ENCODE measurements around the gene STAG1.
"Not testable (repeated sequence)": the region's sequence is repeated elsewhere in the genome, so short reads cannot be mapped to it uniquely, and the experiment has no call there.

STAG1 gene

DNA sequence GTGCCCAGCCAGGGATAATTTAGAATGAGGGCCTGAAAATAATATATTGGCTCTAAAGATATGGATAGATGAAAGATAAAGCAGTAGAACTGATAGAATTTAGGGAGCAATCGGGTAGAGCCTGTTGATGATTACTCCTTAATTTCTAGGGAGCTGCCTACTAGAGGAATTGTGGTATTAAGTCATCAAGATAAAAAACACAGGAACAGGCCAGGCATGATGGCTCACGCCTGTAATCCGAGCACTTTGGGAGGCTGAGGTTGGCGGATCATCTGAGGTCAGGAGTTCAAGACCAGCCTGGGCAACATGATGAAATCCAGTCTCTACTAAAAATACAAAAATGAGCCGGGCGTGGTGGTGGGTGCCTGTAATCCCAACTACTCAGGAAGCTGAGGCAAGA is 371.6 kb downstream of the STAG1 start:
- no peak for DNase-seq

DNA sequence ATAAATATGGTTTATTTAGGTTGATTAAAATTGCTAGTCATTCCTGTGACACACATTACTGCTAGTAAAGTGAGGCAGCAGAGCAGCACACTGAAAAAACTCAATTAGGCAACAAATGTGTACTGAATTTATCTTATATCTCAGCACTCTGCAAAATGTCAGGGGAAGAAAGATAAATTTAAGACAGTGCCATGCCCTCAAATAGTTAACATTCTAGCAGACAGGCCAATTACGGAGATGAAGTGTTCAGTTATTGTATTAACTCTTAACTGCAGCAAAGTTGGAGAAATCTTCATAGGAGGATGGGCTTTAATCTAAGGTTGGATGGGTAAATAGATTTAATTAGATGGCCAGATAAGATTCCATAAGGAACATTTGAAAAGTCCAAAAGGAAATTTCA is 374.2 kb downstream of the STAG1 start:
- DNase-seq = no peak

DNA sequence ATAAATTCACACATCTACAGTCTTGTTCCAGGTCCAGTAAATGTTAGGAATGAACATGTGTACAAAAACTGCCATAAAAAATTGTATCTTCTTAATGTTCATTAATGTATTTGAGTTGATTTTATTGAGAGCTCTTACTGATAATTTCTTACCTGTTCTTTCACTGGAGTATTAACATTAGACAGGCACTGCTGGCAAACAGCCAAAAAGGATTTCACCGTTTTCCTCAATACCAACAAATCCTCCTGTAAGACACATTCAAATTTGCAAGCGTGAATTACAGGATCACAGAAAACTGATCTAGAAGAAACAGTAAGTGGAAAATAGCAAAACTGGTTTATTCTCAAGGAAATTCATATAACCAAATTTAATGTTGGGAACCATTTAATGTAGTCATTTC is 374.7 kb downstream of the STAG1 start:
- DNase-seq = no peak

DNA sequence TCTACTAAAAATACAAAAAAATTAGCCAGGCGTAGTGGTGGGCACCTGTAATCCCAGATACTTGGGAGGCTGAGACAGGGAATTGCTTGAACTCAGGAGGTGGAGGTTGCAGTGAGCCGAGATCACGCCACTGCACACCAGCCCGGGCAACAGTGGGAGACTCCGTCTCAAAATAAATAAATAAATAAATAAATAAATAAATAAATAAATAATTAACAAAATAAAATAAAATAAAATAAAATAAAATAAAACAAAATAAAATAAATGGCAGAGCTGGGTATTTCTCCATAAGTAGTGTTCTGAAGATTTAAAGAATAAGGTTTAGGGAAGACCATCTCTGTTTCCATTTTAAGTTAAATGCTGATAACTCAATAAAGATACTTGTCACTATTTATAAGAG is 376.4 kb downstream of the STAG1 start:
- DNase-seq = not testable (repeated sequence)

DNA sequence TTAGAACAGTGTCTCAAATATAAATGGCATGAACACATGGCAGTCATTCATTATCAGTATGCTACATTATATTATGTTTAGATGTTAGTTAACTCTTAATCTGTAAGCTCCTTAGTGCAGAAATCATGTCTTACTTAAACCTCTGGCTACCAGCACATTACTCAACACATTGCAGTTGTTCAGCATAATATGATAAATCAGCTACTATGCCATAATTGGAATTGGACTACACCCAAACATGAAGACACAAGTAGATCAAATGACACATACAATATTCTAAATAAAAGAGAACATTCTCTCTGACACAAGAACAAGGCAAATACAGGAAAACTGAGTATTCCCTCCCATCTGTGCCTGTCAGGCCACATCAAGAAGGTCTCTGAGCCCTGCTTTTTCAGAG is 385.9 kb downstream of the STAG1 start:
- no peak for DNase-seq

- no peak for DNase-seq
Observed at GRCh38 chr3:136353461-136353860, 398.7 kb downstream of the STAG1 start.

GRCh38 chr3:136351905-136352304 is 400.3 kb downstream of the STAG1 start:
- no peak for DNase-seq

DNA sequence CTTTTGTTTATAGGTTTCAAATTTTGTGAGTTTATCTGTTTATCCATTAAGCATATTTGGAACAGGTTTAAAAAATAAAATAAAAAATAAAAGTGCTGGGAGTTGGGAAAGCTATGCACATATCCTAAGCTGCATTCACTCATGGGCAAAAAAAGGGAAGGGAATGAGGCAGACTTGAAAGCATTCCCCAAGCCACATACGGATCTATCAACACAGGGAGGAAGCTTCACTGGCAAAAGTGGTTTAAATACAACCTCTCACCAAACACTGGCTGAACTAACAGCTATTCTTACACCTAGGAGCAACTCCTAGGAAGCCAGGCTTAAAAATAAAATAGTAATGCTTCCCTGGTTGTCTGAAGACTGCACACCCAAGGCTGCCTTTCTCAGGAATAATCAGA is 400.8 kb downstream of the STAG1 start:
- DNase-seq = no peak

GRCh38 chr3:136350557-136350956 is 401.6 kb downstream of the STAG1 start:
- DNase-seq = no peak

DNA sequence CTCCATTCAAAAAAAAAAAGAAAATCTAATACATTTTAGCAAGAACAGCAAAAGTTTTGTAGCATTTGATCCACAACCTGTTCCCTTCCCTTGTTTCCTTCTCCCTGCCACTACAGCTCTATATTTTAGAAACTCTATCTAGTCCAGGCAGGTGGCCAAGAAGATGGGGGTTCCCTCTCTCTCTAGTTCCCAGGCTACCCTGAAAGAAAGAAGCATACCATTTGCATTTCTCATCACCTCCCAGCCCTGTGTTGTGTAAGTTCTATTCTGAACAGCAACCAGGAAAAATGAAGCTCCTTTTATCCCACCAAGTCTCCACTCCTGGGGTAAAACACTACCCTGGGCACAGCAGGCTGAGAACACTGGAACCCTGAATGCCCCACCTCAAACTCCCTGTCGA is 402.0 kb downstream of the STAG1 start:
- DNase-seq = no peak

DNA sequence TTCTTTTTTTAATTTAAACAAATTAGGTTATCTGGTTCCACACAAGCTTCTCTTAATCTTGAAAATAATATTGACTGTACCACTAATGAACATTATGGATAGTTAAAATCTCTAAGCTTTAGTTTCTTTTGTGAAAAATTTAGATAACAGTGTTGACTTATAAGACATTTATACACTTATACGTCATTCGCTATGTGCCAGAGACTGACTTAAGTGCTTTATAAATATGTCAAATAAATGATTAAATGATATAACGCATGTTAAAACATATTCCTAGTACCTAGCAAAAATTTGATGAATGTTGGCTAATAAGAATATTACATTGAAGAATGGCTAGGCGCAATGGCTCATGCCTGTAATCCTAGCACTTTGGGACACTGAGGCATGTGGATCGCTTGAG is 405.7 kb downstream of the STAG1 start:
- no peak for DNase-seq

- DNase-seq = peak; percentile 81
Observed at GRCh38 chr3:136343873-136344555, 408.2 kb downstream of the STAG1 start.

DNA sequence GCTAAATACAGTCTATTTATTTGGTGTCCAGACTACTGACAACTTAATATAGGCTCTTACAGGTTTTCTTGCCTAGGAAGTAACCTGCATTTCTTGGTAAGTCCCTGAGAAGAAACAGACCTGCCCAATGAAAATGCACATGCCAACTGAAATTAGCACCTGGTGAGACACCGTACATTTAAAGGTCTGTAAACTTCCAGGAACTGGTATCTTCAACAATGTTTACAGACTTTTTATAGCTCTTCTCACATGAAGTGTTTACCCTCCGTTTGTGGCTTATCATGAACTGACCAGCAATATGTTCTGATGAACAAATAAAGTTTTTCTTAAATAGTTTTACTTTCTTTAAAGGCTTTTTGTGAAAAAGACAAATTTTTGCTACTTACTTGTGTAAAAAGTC is 408.7 kb downstream of the STAG1 start:
- DNase-seq = no peak

- no peak for DNase-seq
Observed at GRCh38 chr3:136336329-136337100, 415.7 kb downstream of the STAG1 start.

DNA sequence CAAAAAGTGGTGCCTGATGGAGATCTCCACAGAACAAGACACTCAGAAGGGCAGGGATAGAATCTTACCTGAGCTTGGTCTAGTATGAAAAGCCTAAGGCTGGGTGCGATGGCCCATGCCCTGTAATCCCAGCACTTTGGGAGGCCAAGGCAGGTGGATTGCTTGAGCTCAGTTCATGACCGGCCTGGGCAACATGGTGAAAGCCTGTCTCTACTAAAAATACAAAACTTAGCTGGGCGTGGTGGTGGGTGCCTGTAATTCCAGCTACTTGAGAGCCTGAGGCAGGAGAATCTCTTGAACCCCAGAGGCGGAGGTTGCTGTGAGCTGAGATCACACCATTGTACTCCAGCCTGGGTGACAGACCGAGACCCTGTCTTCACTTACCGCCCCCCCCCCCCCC is 417.5 kb downstream of the STAG1 start:
- not testable (repeated sequence) for DNase-seq

DNA sequence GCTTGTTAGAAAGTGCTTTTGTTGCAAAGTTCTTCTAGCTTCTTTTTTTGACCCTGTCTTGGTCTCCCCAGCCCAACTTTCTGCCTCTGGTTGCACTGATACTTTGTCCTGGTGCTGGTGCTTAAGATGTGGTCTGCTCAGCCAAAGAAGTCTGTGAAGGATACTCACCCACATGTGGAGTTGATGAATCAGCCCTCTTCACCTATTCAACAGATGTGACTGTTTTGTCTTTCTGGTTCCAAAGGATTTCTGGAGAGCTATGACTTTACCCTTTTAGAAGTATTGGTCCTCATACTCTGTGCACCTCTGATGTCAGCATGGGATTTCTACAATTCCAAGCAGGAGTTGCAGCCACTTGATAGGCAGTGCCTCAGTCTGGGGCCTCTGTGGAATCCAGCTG is 418.0 kb downstream of the STAG1 start:
- no peak for DNase-seq

DNA sequence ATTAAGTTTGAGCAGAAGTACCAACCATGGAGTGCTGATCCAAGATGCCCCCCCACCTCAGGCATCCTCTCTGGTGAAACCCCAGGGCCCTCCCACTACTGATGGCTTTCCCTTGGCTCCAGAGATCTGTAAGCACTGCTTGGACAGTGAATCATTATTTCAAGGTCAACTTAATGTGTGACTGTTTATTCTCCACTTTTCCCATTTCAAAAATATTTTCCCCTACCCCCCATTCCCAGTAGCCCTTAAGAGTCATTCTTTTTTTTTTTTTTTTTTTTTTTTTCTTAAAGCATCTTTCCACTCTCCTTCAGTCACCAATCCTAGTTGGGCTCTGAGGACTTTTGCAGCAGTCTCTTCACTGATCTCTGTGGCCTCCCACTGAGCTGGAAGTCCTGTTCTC is 419.4 kb downstream of the STAG1 start:
- no peak for DNase-seq

DNA sequence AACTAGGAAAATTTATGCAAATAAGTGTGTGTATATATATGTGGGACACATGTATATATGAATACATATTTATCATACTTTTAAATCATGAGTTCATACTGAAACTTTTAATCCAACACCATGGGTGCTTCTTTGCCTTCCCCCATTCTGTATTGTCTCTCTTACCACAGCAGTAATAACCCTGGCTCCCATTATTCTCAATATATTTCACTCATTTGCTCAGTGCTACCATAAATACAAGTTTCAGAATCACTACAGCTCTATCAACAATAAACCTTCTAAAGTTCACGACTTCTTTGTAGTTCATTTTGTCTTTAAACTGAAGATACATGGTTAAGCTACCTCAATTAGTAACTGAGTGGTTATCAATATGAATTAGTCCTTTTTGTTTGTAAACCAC is 419.9 kb downstream of the STAG1 start:
- DNase-seq = no peak

DNA sequence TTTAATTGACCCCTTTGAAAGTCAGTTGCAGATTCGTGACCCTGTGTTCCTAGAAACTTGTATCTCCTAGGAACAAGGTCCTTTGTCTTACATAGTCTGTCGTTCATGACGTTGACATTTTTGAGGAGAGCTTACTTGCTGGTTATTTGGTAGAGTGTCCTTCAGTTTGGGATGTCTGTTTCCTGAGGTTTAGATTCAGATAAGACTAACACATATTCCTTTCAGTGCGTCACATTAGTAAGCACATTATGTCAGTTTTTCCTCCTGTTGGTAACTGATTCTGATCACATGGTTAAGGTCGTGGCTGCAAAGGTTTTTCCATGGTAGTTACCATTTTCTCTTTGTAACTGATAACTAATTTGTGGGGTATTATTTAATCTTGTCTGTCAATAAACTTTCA is 421.3 kb downstream of the STAG1 start:
- no peak for DNase-seq

GRCh38 chr3:136329593-136329992 is 422.6 kb downstream of the STAG1 start:
- no peak for DNase-seq

DNA sequence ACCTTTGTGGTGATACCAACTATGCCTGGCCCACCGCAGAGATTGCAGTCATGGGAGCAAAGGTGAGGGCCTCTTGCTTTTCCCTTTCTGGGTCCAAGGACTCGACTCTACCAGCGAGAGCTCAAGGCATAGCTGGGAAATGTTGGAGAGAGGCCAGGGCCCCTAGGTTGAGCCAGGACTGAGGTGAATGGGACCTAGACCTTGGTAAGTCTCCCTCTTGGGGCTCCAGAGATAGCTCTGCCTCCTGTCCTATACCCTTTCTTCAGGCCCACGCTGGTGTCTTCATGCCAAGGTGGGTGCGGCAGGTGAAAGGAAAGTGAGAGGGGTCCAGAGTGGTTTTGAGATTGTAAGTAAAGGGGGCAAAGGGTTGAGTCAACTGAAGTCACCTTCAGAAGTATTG is 424.5 kb downstream of the STAG1 start:
- no peak for DNase-seq

DNA sequence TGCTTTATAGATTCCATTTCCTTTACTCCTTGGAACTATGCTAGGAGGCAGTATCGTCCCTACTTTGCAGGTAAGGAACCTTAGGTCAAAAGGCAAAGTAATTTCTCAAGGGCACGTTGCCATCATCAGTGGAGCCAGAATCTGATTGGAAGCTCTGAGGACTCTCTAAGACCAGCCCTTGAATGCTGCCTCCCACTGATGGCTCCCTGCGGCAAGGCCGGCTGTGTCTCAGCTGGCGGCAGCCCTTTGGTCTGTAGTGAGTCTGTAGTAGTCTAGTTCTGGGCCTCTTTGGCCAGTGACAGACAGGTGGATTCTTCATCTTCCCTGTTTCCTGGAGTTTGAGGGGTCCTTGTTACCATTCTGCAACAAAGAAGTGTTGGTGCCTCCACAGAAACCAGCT is 425.9 kb downstream of the STAG1 start:
- DNase-seq = no peak

DNA sequence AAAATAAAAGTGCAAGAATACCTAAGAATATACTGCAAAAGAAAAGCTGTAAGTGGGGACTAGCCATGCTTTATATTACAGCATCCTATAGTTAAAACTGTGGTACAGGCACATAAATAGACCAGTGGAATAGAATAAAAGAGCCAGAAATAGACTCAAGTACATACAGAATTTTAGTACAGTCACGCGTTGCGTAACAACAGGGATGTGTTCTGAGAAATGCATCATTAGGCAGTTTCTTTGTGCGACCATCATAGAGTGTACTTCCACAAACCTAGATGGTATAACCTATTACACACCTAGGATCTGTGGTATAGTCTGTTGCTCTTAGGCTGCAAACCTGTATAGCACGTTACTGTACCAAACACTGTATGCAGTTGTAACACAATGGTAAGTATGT is 440.2 kb downstream of the STAG1 start:
- DNase-seq = no peak

DNA sequence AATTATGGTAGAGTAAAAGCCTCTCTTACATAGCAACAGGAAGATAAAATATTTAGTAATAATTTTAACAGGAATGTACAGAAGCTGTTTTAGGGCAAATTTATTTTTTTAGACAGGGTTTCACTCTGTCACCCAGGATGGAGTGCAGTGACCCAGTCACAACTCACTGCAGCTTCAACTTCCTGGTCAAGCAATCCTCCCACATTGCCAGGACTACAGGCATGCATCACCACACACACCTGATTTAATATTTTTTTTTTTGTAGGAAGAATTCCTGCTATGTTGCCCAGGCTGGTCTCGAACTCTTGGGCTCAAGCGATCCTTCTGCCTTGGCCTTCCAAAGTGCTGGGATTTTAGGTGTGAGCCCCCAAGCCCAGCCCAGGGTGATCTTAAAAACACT is 440.9 kb downstream of the STAG1 start:
- no peak for DNase-seq

- no peak for DNase-seq
Observed at GRCh38 chr3:136305879-136306278, 446.3 kb downstream of the STAG1 start.

All from islet precursor cell (in vitro differentiated cells).